ENCODE measurements around the gene IL4I1. TPM values are rescaled to one million over a fixed set of nuclear protein-coding genes. Genes with fewer than 3 reads are reported as not detected.

The IL4I1 gene
- total and polyA plus RNA-seq, 2 of the 4 experiments (the other 2 are of a cell fraction): 0.31 to 0.36 TPM

DNA sequence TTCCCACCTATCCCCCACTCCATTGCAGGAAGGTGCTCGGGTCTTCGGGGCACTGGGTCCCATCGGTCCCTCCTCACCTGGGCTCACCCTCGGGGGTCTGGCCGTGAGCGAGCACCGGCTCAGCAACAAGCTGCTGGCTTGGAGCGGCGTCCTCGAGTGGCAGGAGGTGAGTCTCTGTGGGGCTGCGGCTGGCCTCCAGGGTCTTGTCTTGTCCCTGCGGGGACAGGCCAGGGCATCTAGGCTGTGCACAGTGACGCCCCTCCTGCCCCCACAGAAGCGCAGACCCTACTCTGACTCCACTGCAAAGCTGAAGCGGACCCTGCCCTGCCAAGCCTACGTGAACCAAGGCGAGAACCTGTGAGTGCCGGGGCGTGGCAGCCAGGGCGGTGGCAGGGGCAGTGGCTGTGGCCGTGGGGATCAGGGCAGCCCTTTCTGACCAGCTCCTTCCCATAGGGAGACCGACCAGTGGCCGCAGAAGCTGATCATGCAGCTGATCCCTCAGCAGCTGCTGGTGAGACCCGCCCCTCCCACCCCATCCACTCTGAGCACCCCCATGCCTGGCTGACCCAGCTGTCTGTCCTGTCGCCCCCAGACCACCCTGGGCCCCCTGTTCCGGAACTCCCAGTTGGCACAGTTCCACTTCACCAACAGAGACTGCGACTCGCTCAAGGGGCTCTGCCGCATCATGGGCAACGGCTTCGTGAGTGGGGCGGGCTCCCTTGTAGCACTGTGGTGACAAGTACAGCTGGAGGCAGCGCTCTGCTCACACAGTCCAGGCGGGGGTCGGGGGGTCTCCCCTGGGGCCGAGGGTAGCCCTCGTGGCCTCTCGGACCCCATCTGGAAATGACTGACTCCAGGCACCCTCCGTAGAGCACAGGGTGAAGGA, 42.1 kb downstream of the IL4I1 start:
- no peak for DNase-seq
- Histone ChIP-seq H3K36me3 (ENCODE audit: control insufficient read depth, insufficient read depth, low read length) (peaks cover 52% of the 10 kb centered on the region), H4K8ac (ENCODE audit: low read depth in 2 of 2, low read length in 2 of 2) (no peak overlapping the region), H2BK5ac (ENCODE audit: low read depth, low read length, poor library complexity, severe bottlenecking) (no peak overlapping the region), H4K20me1 (ENCODE audit: insufficient read depth, low read length) (peaks cover 72% of the 10 kb centered on the region), H3K9me1 (ENCODE audit: insufficient read depth, low read length) (peaks cover 10% of the 10 kb centered on the region), H3K79me1 (ENCODE audit: low read depth in 1 of 2, low read length in 2 of 2) (peaks cover 10 to 73% of the 10 kb centered on the region in 2 experiments), H3K4me2 (ENCODE audit: low read depth, low read length) (no peak overlapping the region), H2BK120ac (ENCODE audit: low read depth, low read length) (no peak overlapping the region), H3K27ac (ENCODE audit: insufficient read depth, low read length) (no peak overlapping the region), H3K4me1 (ENCODE audit: control insufficient read depth, insufficient read depth, low read length) (peaks cover 19% of the 10 kb centered on the region), H3K56ac (ENCODE audit: extremely low read depth, insufficient read depth, low read length) (no peak overlapping the region), H4K5ac (ENCODE audit: low read depth, low read length) (no peak overlapping the region), H3K4ac (ENCODE audit: low read depth, low read length) (no peak overlapping the region), H3K9me3 (ENCODE audit: control insufficient read depth, insufficient read depth, low read length) (no peaks in the 10 kb centered on the region), H2BK15ac (ENCODE audit: low read depth, low read length) (no peak overlapping the region), H2AFZ (replicated peaks; ENCODE audit: low read length, poor library complexity) (no peak overlapping the region), H2BK20ac (ENCODE audit: low read depth, low read length) (no peak overlapping the region), H4K91ac (ENCODE audit: insufficient read depth, low read depth, low read length) (no peak overlapping the region), H3K9ac (ENCODE audit: low read depth, low read length) (no peak overlapping the region), H3K18ac (ENCODE audit: low read depth, low read length) (no peak overlapping the region), H2AK5ac (ENCODE audit: low read depth, low read length) (no peak overlapping the region), H3K27me3 (ENCODE audit: control insufficient read depth, insufficient read depth, low read length) (no peaks in the 10 kb centered on the region), H3K23ac (ENCODE audit: low read depth, low read length) (no peak overlapping the region), H3K4me3 (ENCODE audit: insufficient read depth, low read depth, low read length) (no peak overlapping the region), H2AK9ac (replicated peaks; ENCODE audit: low read depth, low read length, poor library complexity) (no peak overlapping the region), H3K14ac (replicated peaks; ENCODE audit: low read depth, low read length) (no peak overlapping the region)
- WGBS, 2 experiments (ENCODE audit: extremely low coverage in 2 of 2, insufficient read length in 1 of 2): 95% methylated on average over 24 of the region's 39 CpGs; no CpG with 5 or more reads in 1 of the 2 experiments
- intact Hi-C loops (cut with micrococcal nuclease): no loop called here
- ChIA-PET CTCF (no interaction called here), POLR2A (ENCODE audit: unreplicated experiment) (interaction anchor here (0.5 kb wide), 1 partner anchor 36 kb away, joined by 5 read pairs; no protein-coding TSS in a partner anchor)
- ATAC-seq (ENCODE audit: low read depth): no peak
- in situ Hi-C loops (cut with MboI; ENCODE audit: low sequenced_read_pairs): loop anchor here (10.0 kb wide), 1 partner anchor 170 kb away; the partner anchor contains the start of gene ADM5
- dilution Hi-C loops (cut with HindIII; ENCODE audit: low sequenced_read_pairs, unreplicated experiment): no loop called here
- no TSS peak for BruUV-seq (replicated peaks)
- no peak for TF ChIP-seq CEBPB (IDR thresholded peaks at IDR 0.05; ENCODE audit: low read depth, low read length)
- no peak for TF ChIP-seq NFE2L2 (IDR thresholded peaks at IDR 0.05; ENCODE audit: low read depth, low read length)
- no peak for TF ChIP-seq MXI1 (IDR thresholded peaks at IDR 0.05; ENCODE audit: borderline replicate concordance, low read depth, low read length)
- no peak for TF ChIP-seq RAD21 (IDR thresholded peaks at IDR 0.05; ENCODE audit: low read length)
- TF ChIP-seq, protein P1, sequence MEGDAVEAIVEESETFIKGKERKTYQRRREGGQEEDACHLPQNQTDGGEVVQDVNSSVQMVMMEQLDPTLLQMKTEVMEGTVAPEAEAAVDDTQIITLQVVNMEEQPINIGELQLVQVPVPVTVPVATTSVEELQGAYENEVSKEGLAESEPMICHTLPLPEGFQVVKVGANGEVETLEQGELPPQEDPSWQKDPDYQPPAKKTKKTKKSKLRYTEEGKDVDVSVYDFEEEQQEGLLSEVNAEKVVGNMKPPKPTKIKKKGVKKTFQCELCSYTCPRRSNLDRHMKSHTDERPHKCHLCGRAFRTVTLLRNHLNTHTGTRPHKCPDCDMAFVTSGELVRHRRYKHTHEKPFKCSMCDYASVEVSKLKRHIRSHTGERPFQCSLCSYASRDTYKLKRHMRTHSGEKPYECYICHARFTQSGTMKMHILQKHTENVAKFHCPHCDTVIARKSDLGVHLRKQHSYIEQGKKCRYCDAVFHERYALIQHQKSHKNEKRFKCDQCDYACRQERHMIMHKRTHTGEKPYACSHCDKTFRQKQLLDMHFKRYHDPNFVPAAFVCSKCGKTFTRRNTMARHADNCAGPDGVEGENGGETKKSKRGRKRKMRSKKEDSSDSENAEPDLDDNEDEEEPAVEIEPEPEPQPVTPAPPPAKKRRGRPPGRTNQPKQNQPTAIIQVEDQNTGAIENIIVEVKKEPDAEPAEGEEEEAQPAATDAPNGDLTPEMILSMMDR (conservative IDR thresholded peaks at IDR 0.05; ENCODE audit: low read depth, low read length): no peak
- no peak for TF ChIP-seq FOS (IDR thresholded peaks at IDR 0.05; ENCODE audit: low read depth, low read length)
- TF ChIP-seq CHD1 (IDR thresholded peaks at IDR 0.05; ENCODE audit: low read depth, low read length): no peak
- TF ChIP-seq, protein P2, sequence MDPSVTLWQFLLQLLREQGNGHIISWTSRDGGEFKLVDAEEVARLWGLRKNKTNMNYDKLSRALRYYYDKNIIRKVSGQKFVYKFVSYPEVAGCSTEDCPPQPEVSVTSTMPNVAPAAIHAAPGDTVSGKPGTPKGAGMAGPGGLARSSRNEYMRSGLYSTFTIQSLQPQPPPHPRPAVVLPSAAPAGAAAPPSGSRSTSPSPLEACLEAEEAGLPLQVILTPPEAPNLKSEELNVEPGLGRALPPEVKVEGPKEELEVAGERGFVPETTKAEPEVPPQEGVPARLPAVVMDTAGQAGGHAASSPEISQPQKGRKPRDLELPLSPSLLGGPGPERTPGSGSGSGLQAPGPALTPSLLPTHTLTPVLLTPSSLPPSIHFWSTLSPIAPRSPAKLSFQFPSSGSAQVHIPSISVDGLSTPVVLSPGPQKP (IDR thresholded peaks at IDR 0.05; ENCODE audit: borderline replicate concordance, low read depth, low read length): no peak
- TF ChIP-seq, protein P3, sequence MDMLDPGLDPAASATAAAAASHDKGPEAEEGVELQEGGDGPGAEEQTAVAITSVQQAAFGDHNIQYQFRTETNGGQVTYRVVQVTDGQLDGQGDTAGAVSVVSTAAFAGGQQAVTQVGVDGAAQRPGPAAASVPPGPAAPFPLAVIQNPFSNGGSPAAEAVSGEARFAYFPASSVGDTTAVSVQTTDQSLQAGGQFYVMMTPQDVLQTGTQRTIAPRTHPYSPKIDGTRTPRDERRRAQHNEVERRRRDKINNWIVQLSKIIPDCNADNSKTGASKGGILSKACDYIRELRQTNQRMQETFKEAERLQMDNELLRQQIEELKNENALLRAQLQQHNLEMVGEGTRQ (IDR thresholded peaks at IDR 0.05; ENCODE audit: low read depth, low read length): no peak
- no peak for TF ChIP-seq RFX5 (IDR thresholded peaks at IDR 0.05; ENCODE audit: low read depth, low read length)
- TF ChIP-seq SMC3 (IDR thresholded peaks at IDR 0.05; ENCODE audit: low read depth, low read length): no peak
- no peak for TF ChIP-seq BHLHE40 (IDR thresholded peaks at IDR 0.05; ENCODE audit: low read depth, low read length)
- TF ChIP-seq RCOR1 (IDR thresholded peaks at IDR 0.05; ENCODE audit: insufficient replicate concordance, low read length): no peak
- TF ChIP-seq MAFK (IDR thresholded peaks at IDR 0.05; ENCODE audit: low read depth, low read length): no peak
- no peak for TF ChIP-seq POLR2A (IDR thresholded peaks at IDR 0.05; ENCODE audit: low read depth, low read length)
